G401.6 (cell line): ENCODE results near the gene TBCE.
"Not testable (repeated sequence)": the region's sequence is repeated elsewhere in the genome, so short reads cannot be mapped to it uniquely, and the experiment has no call there.

Experiments
- FAIRE-seq: peaks from 2 replicates; lab custom pipeline; 2012; peaks lifted over from hg19 to GRCh38; lab: Jason Lieb, UNC

TBCE gene

DNA sequence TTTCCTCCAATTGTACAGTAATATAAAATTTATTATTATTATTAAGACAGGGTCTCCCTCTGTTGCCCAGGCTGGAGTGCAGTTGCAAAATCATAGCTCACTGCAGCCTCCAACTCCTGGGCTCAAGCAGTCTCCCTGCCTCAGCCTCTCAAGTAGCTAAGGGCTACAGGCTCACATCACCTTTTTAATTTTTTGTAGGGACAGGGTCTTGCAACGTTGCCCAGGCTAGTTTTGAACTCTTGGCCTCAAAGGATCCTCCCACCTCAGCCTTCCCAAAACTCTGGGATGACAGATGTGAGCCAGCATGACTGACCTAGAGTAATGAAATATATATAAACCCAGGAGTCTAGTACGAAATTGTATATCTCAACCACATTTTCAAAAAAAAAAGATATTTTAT is 87.9 kb downstream of the TBCE start:
- FAIRE-seq = no peak

DNA sequence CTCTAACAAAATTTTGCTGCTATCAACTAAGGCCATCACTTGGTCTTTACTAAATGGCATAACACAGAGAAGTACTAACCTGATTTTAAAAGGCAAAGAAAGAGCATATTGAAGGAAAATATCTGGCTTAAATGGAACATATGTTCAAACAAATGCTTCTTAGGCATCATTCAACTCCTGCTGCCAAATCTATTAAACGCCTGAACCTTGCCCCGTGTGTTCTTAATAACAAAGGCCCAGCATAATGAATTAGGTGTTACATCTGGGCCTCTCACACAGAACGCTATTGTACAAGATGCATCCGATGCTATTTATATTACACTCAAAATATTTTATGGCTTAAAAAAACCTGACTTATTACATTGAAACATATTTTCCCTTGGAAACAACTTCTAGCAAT is 88.6 kb downstream of the TBCE start:
- FAIRE-seq = no peak

DNA sequence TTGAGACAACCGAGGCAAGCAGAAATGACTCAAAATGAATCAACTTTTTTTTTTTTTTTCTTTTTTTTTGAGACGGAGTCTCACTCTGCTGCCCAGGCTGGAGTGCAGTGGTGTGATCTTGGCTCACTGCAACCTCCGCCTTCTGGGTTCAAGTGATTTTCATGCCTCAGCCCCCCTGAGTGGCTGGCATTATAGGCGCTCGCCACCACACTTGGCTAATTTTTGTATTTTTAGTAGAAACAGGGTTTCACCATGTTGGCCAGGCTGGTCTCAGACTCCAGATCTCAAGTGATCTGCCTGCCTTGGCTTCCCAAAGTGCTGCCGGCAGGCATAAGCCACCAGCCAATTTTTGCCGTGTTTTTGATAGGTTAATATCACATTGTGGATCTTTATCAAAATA is 90.6 kb downstream of the TBCE start:
- FAIRE-seq = not testable (repeated sequence)

DNA sequence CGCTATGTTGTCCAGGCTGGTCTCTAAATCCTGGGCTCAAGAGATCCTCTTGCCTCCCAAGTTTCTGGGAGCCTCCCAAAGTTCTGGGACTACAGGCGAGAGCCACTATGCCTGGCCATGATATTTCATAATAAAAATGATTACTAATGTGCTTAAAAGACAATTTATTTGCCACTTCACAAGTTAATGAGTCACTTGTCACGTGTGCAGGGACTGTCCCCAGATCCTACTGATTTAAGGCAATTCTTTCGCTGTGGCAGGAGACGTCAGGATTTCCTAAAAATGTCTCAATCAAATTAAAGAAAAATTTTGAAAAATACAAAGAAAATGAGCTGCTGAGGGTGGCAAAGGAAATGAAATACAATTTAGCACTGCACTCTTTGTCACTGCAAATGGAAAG is 93.5 kb downstream of the TBCE start:
- no peak for FAIRE-seq

DNA sequence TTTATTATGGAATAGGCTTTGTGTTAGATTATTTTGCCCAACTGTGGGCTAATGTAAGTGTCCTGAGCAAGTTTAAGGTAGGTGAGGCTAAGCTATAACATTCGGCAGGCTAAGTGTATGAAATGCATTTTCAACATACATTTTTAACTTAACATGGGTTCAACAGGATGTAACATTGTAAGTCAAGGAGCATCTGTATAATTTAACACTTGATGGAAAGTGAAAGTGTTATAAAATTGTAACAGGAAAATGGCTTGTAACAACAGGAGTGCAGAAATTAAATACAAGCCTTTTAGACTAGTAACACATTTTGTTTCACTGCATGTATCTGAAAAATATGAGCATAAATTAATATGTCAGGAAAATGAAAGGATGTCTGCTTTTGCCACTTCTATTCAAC is 94.7 kb downstream of the TBCE start:
- no peak for FAIRE-seq

DNA sequence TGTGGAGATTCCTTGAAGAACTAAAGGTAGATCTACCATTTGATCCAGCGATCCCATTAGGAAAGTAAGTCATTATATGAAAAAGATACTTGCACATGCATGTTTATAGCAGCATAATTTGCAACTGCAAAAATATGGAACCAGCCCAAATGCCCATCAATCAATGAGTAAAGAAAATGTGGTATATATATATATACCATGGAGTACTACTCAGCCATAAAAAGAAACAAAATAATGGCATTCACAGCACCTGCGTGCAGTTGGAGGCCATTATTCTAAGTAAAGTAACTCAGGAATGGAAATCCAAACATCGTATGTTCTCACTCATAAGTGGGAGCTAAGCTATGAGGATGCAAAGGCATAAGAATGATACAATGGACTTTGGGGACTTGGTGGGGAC is 95.6 kb downstream of the TBCE start:
- FAIRE-seq = not testable (repeated sequence)

DNA sequence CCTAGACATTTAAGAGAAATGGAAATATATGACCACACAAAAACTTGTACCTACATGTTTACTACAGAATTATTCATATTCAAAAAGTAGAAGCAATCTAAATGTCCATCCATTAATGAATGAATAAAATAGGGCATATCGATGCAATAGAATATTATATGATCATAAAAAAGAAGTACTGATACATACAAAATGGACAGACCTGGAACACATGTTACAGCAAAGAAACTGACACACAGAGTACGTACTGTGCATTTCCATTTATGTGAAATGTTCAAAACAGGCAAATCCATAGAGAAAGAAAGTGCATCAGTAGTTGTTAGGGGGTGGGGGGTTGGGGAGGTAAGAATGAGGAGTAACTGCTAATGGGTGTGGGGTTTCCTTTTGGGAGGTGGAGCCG is 97.8 kb downstream of the TBCE start:
- no peak for FAIRE-seq

DNA sequence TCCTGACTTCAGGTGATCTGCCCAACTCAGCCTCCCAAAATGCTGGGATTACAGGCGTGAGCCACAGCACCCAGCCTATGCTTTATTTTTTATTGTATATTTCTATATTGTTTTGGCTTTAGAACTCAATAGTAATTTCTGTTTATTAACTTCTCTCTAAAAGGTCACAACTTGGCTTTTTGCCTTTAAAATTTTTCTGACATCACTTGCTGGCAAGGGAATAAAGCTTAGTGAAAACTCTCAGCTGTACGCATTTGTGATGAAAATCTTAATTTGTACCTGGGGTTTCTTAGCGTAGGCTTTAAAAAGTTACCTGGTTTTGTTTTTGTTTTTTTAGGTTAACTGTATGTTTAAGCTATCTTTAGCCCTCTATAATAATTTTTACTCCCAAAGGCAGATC is 100.8 kb downstream of the TBCE start:
- no peak for FAIRE-seq

DNA sequence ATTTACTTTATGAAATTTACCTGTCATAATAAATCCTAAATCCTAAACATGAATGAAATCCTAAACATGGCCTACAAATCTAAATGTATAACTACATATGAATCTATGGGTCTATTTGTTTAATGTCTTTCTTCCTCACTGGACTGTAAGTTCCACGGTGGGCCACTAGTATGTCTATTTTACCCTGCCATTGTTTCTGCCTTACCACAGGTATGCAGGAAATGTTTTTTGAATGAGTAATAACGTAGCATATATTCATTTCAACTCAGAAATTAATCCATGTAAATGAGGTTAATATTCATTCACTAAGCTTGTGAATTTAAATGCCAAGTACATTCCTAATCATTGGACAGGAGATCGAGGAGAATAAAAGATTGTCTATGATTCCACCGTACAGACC is 101.7 kb downstream of the TBCE start:
- FAIRE-seq = peak; percentile 64

DNA sequence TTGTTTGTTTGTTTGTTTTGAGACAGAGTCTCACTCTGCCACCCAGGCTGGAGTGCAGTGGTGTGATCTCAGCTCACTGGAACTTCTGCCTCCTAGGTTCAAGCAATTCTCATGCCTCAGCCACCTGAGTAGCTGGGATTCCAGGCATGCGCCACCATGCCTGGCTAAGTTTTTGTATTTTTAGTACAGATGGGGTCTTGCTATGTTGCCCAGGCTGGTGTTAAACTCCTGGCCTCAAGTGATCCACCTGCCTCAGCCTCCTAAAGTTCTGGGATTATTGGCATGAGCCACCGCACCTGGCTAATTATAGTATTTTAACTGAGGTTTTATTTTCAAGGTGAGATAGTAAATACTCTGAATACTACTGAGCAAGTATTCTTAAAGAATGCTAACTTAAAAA is 102.7 kb downstream of the TBCE start:
- FAIRE-seq = not testable (repeated sequence)

DNA sequence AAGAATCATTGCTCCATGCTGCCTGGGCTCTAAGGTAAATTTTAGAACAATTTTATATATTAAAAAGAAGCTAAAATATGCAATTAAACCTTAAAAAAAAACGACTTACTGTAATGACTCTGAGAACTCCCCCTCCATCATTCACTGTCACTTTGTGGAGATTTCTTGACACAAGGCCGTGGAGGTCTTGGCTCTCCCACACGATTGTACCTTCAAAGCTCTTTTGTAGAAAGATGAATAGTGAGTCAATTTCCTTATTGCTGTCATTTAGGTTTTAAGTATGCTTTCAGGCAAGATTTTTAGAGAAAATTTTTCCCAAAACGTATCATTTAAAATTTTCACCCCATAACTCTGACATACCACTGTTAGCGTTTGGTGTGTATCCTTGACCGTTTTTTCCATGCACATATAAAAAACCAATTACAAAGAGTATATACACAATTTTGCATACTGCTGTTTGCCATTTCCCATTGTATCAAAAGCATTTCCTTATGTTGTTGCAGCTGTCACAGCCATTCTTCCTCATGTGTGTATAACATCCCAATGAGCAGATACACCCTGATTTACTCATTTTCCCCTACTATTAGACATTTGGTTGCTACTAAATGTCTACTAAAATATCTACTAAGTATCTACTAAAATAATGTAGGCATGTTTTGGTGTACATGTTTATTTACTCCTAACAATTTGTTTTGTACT is 103.7 kb downstream of the TBCE start:
- FAIRE-seq = no peak

DNA sequence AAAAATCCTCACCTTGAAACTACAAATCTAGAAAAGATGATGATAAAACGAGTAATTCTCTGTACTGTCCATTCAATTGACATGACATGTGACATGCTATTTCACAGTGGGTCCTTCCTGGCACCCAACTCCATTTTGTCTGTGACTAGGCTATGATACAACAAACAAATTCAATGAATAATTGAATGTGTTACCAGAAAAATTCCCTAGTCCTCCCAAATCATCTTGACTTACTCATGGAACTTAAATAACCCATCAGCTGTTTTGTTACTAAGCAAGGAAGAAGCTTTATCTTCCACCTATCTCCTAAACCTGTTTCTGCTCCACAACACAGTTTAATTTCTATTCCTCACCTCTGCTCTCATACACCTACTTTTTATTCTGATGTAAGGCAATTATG is 106.6 kb downstream of the TBCE start:
- FAIRE-seq = no peak

DNA sequence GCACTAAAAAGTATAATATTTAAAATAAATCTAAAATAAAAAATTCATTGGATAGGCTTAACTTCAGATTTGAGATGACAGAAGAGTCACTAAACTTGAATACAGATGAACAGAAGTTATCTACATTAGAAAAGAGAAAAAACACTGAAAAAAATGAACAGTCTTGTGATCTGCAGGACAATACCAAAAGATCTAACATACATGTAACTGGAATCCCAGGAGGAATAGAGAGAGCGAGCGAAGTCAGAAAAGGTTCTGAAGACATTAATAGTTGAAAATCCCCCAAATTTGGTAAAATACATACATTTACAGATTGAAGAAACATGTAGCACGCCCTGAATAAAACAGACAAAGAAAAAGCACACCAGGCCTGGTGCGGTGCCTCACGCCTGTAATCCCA is 115.9 kb downstream of the TBCE start:
- no peak for FAIRE-seq

DNA sequence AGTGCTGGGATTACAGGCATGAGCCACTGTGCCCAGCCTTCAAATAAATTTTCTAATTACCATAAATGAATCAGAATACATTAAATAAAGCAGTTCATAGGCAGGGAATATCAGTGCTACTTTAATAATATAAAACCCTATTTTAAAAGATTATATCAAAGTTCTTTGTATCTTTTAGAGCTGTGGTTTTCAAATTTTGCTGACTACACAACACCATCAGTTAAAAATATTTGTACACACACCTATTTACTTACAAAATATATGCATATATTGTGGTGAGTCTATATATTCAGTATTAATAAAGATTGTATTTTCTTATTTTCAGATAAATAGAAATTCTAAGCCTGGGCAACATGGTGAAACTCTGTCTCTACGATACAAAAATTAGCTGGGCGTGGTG is 118.3 kb downstream of the TBCE start:
- no peak for FAIRE-seq

DNA sequence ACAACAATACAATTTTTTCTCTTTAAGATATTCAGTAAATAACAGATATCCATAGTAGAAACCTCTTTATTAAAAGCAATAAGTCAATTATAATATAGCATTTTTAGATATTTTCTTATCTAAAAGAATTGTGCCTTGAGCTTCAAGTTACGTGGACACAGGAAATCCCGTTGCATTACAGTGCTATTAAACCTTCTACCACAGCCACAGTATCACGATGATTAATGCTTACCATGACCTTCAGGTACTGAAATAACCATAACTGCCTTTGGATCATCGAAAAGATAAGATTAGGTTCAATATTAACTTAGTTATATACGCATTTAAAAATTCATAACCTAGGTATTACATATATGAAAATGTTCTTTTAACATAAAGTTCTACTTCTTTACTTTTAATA is 119.1 kb downstream of the TBCE start:
- peak; percentile 40 for FAIRE-seq

DNA sequence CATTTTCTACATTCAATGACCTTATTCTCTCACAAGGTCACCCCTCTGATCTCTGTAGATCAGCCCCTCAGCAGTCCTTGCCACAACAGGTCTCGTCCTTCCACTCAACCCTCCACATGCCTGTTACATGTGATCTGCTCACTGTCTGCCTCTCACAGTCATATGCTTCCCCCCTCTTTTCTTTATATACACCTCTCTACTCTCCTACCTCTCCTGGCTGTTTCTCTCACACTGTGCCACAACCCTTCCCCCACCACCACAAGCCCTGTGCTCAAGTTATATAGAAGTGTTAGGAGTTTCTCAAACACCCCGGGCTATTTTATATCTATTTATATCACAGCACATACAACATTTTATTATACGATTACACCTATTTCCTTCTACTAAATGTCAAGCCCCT is 124.4 kb downstream of the TBCE start:
- FAIRE-seq = no peak

DNA sequence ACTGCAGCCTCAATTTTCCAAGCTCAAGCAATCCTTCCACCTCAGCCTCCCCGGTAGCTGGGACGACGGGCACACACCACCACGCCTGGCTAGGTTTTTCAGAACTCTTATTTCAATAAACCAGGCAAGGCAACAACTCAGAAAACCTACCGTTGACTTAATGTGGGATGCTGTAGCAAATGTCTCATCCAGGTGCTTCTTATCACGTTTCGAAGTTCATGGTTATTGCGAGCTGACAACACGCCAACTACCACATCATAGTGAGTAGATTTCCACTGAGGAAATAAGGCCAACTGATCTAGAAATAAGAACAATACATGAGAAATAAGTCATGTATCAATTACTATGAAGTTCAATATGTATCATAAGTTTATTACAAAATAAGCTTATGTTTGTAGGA is 127.3 kb downstream of the TBCE start:
- FAIRE-seq = no peak

DNA sequence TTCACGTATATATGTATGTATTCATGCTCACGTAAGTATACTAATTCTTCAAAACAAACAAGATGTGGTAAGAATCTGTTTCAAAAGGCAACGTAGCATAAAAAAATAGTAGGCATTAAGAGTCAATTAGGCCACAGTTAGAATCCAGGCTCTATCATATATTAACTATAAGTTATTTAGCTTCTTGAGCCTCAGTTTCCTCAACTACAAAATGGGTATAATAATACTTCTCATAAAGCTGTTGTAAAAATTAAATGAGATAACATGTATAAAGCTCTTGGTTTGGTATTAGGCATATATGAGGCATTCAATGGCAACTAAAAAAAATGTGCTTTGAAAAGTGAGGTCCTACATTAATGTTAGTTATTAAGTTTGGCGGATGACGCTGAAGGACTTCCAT is 127.8 kb downstream of the TBCE start:
- FAIRE-seq = no peak

DNA sequence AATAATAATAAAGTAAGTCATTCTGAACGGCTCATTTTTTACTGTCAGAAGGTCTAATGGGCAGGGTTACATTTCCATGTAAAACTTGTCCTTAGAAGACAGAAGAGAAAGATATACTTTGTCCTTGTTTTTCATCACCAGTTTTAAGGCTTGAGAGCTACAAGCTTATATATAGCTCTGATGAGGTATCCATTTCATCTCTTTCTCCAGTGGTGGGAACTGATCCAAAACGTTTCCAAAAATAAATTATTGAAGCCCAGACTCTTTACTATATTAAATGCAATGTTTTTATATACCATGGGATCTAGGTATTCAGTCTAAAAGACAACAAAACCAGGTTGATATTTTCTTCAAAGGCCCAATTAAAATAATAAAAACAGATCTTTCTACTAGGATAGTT is 128.3 kb downstream of the TBCE start:
- no peak for FAIRE-seq

DNA sequence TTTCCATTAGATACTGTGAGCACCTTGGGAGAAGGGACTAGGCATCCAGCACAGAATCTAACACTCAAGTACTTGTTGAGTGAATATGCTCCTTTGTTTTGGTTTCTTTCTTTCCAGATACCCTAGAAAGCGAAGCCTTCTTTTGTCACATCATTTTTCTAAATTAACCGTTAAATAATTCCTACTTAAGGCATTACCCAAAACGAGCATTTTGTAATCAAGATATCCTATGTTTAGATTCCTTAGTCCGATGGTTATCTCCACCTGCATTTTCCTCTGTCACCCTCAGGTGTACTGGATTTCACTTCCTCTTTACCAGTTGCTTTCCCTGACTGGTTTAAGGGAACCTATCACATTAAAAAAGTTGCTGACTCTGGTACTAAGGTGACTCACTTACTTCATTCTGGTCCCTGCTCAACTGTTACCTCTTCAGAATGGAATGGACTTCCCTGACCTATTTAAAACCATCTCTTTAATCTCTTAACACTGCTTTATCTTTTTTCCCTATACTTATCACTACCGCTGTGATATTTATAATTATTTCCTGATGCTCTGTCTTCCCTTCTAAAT is 133.8 kb downstream of the TBCE start:
- no peak for FAIRE-seq
